ENCODE results near the gene PSAT1. TPM values are rescaled to one million over a fixed set of nuclear protein-coding genes. Genes with fewer than 3 reads are reported as not detected.
"Not testable (repeated sequence)": the region's sequence is repeated elsewhere in the genome, so short reads cannot be mapped to it uniquely, and the experiment has no call there.

The PSAT1 gene
- total RNA-seq, 1 donor from 2014 or later = 15.2 TPM

DNA sequence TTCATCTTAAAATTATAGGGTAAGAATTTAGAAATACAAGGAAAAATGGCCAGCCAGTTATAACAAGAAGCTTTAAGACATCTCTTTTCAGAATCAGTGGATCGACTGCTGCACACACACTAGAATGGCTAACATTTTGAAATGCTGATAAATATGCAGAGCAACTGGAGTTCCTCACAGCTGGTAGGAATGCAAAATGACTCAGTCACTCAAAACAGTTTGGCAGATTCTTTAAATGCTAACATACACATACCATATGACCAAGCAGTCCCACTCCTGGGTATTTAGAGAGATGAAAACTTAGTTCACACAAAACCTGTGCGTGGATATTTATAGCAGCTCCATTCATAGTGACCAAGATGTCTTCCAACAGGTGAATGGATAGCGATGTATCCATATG lies 23.2 kb upstream of the PSAT1 start:
- H3K27me3 Mint-ChIP-seq (ENCODE audit: unreplicated experiment) = no peaks in the 10 kb centered on the region
- H3K4me3 Mint-ChIP-seq (ENCODE audit: unreplicated experiment) = no peak overlapping the region
- H3K27ac Mint-ChIP-seq (ENCODE audit: unreplicated experiment) = no peak overlapping the region
- no peaks in the 10 kb centered on the region for H3K9me3 Mint-ChIP-seq (ENCODE audit: unreplicated experiment)
- no peaks in the 10 kb centered on the region for H3K4me1 Mint-ChIP-seq (ENCODE audit: unreplicated experiment)
- no peak for TF ChIP-seq CTCF (IDR thresholded peaks at IDR 0.05; ENCODE audit: unreplicated experiment)
- no peaks in the 10 kb centered on the region for H3K36me3 Mint-ChIP-seq (ENCODE audit: low read depth, unreplicated experiment)
- DNase-seq (ENCODE audit: low spot score) = no peak

GRCh38 chr9:78278177-78278777 lies 18.6 kb upstream of the PSAT1 start:
- Mint-ChIP-seq H3K4me3 (ENCODE audit: unreplicated experiment) (no peak overlapping the region), H3K4me1 (ENCODE audit: unreplicated experiment) (no peaks in the 10 kb centered on the region), H3K27ac (ENCODE audit: unreplicated experiment) (no peak overlapping the region), H3K9me3 (ENCODE audit: unreplicated experiment) (no peaks in the 10 kb centered on the region), H3K27me3 (ENCODE audit: unreplicated experiment) (no peaks in the 10 kb centered on the region), H3K36me3 (ENCODE audit: low read depth, unreplicated experiment) (no peaks in the 10 kb centered on the region)
- DNase-seq (ENCODE audit: low spot score) = no peak
- TF ChIP-seq CTCF (IDR thresholded peaks at IDR 0.05; ENCODE audit: unreplicated experiment) = no peak

DNA sequence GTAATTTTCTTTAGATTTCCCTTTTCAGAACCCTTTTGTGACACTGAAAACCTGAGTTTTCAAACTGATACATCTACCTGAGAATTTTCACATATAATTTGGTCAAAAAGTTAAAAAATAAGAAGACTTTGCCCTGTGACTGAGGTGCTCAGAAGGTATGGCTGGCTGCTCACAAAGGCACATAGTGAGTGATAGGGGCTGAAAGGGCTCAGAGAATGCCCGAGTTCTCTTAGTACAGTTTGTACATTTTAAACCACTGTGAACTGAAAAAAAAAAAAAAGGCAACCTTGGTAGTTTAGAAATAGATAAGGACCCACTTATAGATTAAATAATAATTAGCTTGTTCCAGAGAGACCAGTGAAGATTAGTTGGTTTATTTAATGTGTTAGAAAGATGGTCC lies 18.1 kb upstream of the PSAT1 start:
- H3K27ac Mint-ChIP-seq (ENCODE audit: unreplicated experiment) = no peak overlapping the region
- H3K4me3 Mint-ChIP-seq (ENCODE audit: unreplicated experiment) = no peak overlapping the region
- H3K9me3 Mint-ChIP-seq (ENCODE audit: unreplicated experiment) = no peaks in the 10 kb centered on the region

GRCh38 chr9:78280982-78281668 lies 15.8 kb upstream of the PSAT1 start:
- DNase-seq (ENCODE audit: low spot score) = no peak
- Mint-ChIP-seq H3K27ac (ENCODE audit: unreplicated experiment) (no peak overlapping the region), H3K9me3 (ENCODE audit: unreplicated experiment) (no peaks in the 10 kb centered on the region), H3K36me3 (ENCODE audit: low read depth, unreplicated experiment) (no peaks in the 10 kb centered on the region), H3K27me3 (ENCODE audit: unreplicated experiment) (no peaks in the 10 kb centered on the region), H3K4me1 (ENCODE audit: unreplicated experiment) (no peaks in the 10 kb centered on the region), H3K4me3 (ENCODE audit: unreplicated experiment) (no peak overlapping the region)
- no peak for TF ChIP-seq CTCF (IDR thresholded peaks at IDR 0.05; ENCODE audit: unreplicated experiment)

More for the DNA sequence above, 18.1 kb upstream of the PSAT1 start:
- TF ChIP-seq CTCF (IDR thresholded peaks at IDR 0.05; ENCODE audit: unreplicated experiment) = no peak
- H3K4me1 Mint-ChIP-seq (ENCODE audit: unreplicated experiment) = no peaks in the 10 kb centered on the region
- no peaks in the 10 kb centered on the region for H3K27me3 Mint-ChIP-seq (ENCODE audit: unreplicated experiment)
- H3K36me3 Mint-ChIP-seq (ENCODE audit: low read depth, unreplicated experiment) = no peaks in the 10 kb centered on the region
- DNase-seq (ENCODE audit: low spot score) = no peak

DNA sequence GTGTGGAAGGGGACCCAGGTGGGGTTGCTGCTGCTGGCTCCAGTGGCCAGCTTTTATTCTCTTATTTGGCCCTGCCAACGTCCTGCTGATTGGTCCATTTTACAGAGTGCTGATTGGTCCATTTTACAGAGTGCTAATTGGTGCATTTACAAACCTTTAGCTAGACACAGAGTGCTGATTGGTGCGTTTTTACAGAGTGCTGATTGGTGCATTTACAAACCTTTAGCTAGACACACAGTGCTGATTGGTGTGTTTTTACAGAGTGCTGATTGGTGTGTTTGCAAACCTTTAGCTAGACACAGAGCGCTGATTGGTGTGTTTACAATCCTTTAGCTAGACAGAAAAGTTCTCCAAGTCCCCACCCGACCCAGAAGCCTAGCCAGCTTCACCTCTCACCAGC lies 12.7 kb upstream of the PSAT1 start:
- H3K36me3 Mint-ChIP-seq (ENCODE audit: low read depth, unreplicated experiment); H3K27me3 Mint-ChIP-seq (ENCODE audit: unreplicated experiment); H3K9me3 Mint-ChIP-seq (ENCODE audit: unreplicated experiment); H3K4me3 Mint-ChIP-seq (ENCODE audit: unreplicated experiment); DNase-seq (ENCODE audit: low spot score); H3K27ac Mint-ChIP-seq (ENCODE audit: unreplicated experiment); H3K4me1 Mint-ChIP-seq (ENCODE audit: unreplicated experiment): not testable (repeated sequence)
